Muscle layer of duodenum (tissue), 2 donors: Measurements from ENCODE around the gene INTS6L.

ENCODE experiments used
- H3K27ac ChIP-seq: one replicate; pipeline ENCODE4 v1.7.0; 2013; ENCODE audit warnings: mild to moderate bottlenecking, low read length
- H3K27me3 ChIP-seq: one replicate; pipeline ENCODE4 v1.7.0; 2013; ENCODE audit warnings: low read depth, mild to moderate bottlenecking, control low read depth, low read length
- H3K36me3 ChIP-seq, 2 donors: one replicate each; pipeline ENCODE4 v1.7.0; 2013; ENCODE audit warnings: low read length in 2 of 2, control low read depth in 1 of 2, mild to moderate bottlenecking in 1 of 2; ENCODE audit not compliant: insufficient read depth in 2 of 2, control insufficient read depth in 1 of 2
- H3K4me1 ChIP-seq, 2 donors: one replicate each; pipeline ENCODE4 v1.7.0; 2013; ENCODE audit warnings: low read length in 2 of 2, mild to moderate bottlenecking in 2 of 2, control low read depth in 1 of 2, moderate library complexity in 1 of 2; ENCODE audit not compliant: insufficient read depth in 2 of 2, control insufficient read depth in 1 of 2
- H3K4me3 ChIP-seq, 2 donors: one replicate each; pipeline ENCODE4 v1.7.0; 2013; ENCODE audit warnings: low read length in 2 of 2, low read depth in 1 of 2, mild to moderate bottlenecking in 1 of 2
- H3K9me3 ChIP-seq, 2 donors: one replicate each; pipeline ENCODE4 v1.7.0; 2013; ENCODE audit warnings: low read length in 2 of 2, control low read depth in 1 of 2, mild to moderate bottlenecking in 1 of 2; ENCODE audit not compliant: control insufficient read depth in 1 of 2
- donor health status: healthy.

Gene INTS6L

GRCh38 chrX:135520553-135521404 lies at the start of gene INTS6L:
Gene INTS6L, plus strand, starts transcription at chrX:135520660. Its CDS starts 333 bp downstream, at chrX:135520993.
- Histone ChIP-seq H3K27ac (peak within 1 kb of the TSS; percentile 62), H3K36me3 (no peaks in the 10 kb centered on the region), H3K4me1 (no peaks in the 10 kb centered on the region), H3K27me3 (no peaks in the 10 kb centered on the region), H3K9me3 (no peaks in the 10 kb centered on the region), H3K4me3 (peak within 1 kb of the TSS; percentile 47 to 70)

- H3K4me1 ChIP-seq: no peaks in the 10 kb centered on the region
- no peak overlapping the region for H3K27ac ChIP-seq
- H3K9me3 ChIP-seq: no peaks in the 10 kb centered on the region
- no peak overlapping the region for H3K4me3 ChIP-seq
- H3K27me3 ChIP-seq: no peaks in the 10 kb centered on the region
- H3K36me3 ChIP-seq: no peaks in the 10 kb centered on the region
Measured at GRCh38 chrX:135476378-135476777, 44.1 kb upstream of the INTS6L start.

- H3K9me3 ChIP-seq: no peaks in the 10 kb centered on the region
- no peak overlapping the region for H3K4me3 ChIP-seq
- H3K27me3 ChIP-seq: no peaks in the 10 kb centered on the region
- no peaks in the 10 kb centered on the region for H3K4me1 ChIP-seq
- no peaks in the 10 kb centered on the region for H3K36me3 ChIP-seq
- no peak overlapping the region for H3K27ac ChIP-seq
Measured at GRCh38 chrX:135477576-135477975, 42.9 kb upstream of the INTS6L start.

GRCh38 chrX:135480076-135480475 lies 40.4 kb upstream of the INTS6L start:
- H3K4me1 ChIP-seq: peaks cover 0 to 4% of the 10 kb centered on the region in 2 donors
- no peak overlapping the region for H3K4me3 ChIP-seq
- no peaks in the 10 kb centered on the region for H3K36me3 ChIP-seq
- H3K27ac ChIP-seq: no peak overlapping the region
- no peaks in the 10 kb centered on the region for H3K9me3 ChIP-seq
- no peaks in the 10 kb centered on the region for H3K27me3 ChIP-seq

GRCh38 chrX:135481696-135482179 lies 38.7 kb upstream of the INTS6L start:
- Histone ChIP-seq H3K4me1 (peaks cover 0 to 4% of the 10 kb centered on the region in 2 donors), H3K27ac (no peak overlapping the region), H3K27me3 (no peaks in the 10 kb centered on the region), H3K9me3 (no peaks in the 10 kb centered on the region), H3K4me3 (no peak overlapping the region), H3K36me3 (no peaks in the 10 kb centered on the region)

- Histone ChIP-seq H3K9me3 (no peaks in the 10 kb centered on the region), H3K27me3 (no peaks in the 10 kb centered on the region), H3K4me1 (peaks cover 0 to 4% of the 10 kb centered on the region in 2 donors), H3K36me3 (no peaks in the 10 kb centered on the region), H3K4me3 (no peak overlapping the region), H3K27ac (no peak overlapping the region)
Measured at GRCh38 chrX:135484641-135485289, 35.7 kb upstream of the INTS6L start.

GRCh38 chrX:135489542-135489941 lies 30.9 kb upstream of the INTS6L start:
- Histone ChIP-seq H3K4me1 (peaks cover 0 to 2% of the 10 kb centered on the region in 2 donors), H3K9me3 (no peaks in the 10 kb centered on the region), H3K4me3 (no peak overlapping the region), H3K27ac (no peak overlapping the region), H3K27me3 (no peaks in the 10 kb centered on the region), H3K36me3 (no peaks in the 10 kb centered on the region)

- Histone ChIP-seq H3K27ac (no peak overlapping the region), H3K9me3 (no peaks in the 10 kb centered on the region), H3K4me1 (no peaks in the 10 kb centered on the region), H3K36me3 (no peaks in the 10 kb centered on the region), H3K4me3 (no peak overlapping the region), H3K27me3 (no peaks in the 10 kb centered on the region)
Measured at GRCh38 chrX:135490979-135491514, 29.4 kb upstream of the INTS6L start.

- Histone ChIP-seq H3K27me3 (no peaks in the 10 kb centered on the region), H3K27ac (no peak overlapping the region), H3K9me3 (no peaks in the 10 kb centered on the region), H3K36me3 (no peaks in the 10 kb centered on the region), H3K4me3 (no peak overlapping the region), H3K4me1 (no peaks in the 10 kb centered on the region)
Measured at GRCh38 chrX:135494453-135494852, 26.0 kb upstream of the INTS6L start.

GRCh38 chrX:135497736-135498135 lies 22.7 kb upstream of the INTS6L start:
- no peak overlapping the region for H3K27ac ChIP-seq
- H3K36me3 ChIP-seq: no peaks in the 10 kb centered on the region
- no peaks in the 10 kb centered on the region for H3K27me3 ChIP-seq
- H3K4me1 ChIP-seq: no peaks in the 10 kb centered on the region
- no peak overlapping the region for H3K4me3 ChIP-seq
- no peaks in the 10 kb centered on the region for H3K9me3 ChIP-seq

- H3K4me1 ChIP-seq: no peaks in the 10 kb centered on the region
Measured at GRCh38 chrX:135498236-135498635, 22.2 kb upstream of the INTS6L start.

More at GRCh38 chrX:135498236-135498635, 22.2 kb upstream of the INTS6L start:
- Histone ChIP-seq H3K4me3 (no peak overlapping the region), H3K9me3 (no peaks in the 10 kb centered on the region), H3K27me3 (no peaks in the 10 kb centered on the region), H3K36me3 (no peaks in the 10 kb centered on the region), H3K27ac (no peak overlapping the region)
